ENCODE data around the gene CBLB. TPM values are rescaled to one million over a fixed set of nuclear protein-coding genes. Genes with fewer than 3 reads are reported as not detected.

Gene CBLB
- total RNA-seq, 4 donors from 2014 or later: 17.0 to 33.8 (median 23.0) TPM

GRCh38 chr3:105613120-105613519 lies 255.7 kb downstream of the CBLB start:
- intact Hi-C loops (cut with DNase I; ENCODE audit: low total_unique reads): no loop called here
- H3K4me3 ChIP-seq (ENCODE audit: low read depth, poor library complexity, severe bottlenecking): no peak overlapping the region
- TF ChIP-seq CTCF (IDR thresholded peaks at IDR 0.05) (no peak), POLR2A (IDR thresholded peaks at IDR 0.05) (no peak)
- DNase-seq (ENCODE audit: low spot score in 2 of 2): no peak
- WGBS, 2 donors: 54 to 59% methylated on average over 2 of the region's 2 CpGs

- WGBS, 2 donors: 50 to 61% methylated on average over 5 of the region's 5 CpGs
- H3K4me3 ChIP-seq (ENCODE audit: low read depth, poor library complexity, severe bottlenecking): no peak overlapping the region
- TF ChIP-seq POLR2A (IDR thresholded peaks at IDR 0.05) (no peak), CTCF (IDR thresholded peaks at IDR 0.05) (no peak)
- intact Hi-C loops (cut with DNase I; ENCODE audit: low total_unique reads): no loop called here
- DNase-seq (ENCODE audit: low spot score in 2 of 2): no peak
Measured at GRCh38 chr3:105611304-105612192, 257.3 kb downstream of the CBLB start.

GRCh38 chr3:105610473-105610872 lies 258.3 kb downstream of the CBLB start:
- TF ChIP-seq CTCF (IDR thresholded peaks at IDR 0.05): no peak
- TF ChIP-seq POLR2A (IDR thresholded peaks at IDR 0.05): no peak
- intact Hi-C loops (cut with DNase I; ENCODE audit: low total_unique reads): no loop called here

GRCh38 chr3:105608623-105609022 lies 260.2 kb downstream of the CBLB start:
- intact Hi-C loops (cut with DNase I; ENCODE audit: low total_unique reads): no loop called here
- WGBS, 2 donors: 70 to 82% methylated on average over 17 of the region's 17 CpGs
- no peak for DNase-seq (ENCODE audit: low spot score in 2 of 2)
- TF ChIP-seq CTCF (IDR thresholded peaks at IDR 0.05) (no peak), POLR2A (IDR thresholded peaks at IDR 0.05) (no peak)
- no peak overlapping the region for H3K4me3 ChIP-seq (ENCODE audit: low read depth, poor library complexity, severe bottlenecking)

More at GRCh38 chr3:105610473-105610872, 258.3 kb downstream of the CBLB start:
- 91 to 93% methylated on average over 4 of the region's 4 CpGs for WGBS, 2 donors
- no peak for DNase-seq (ENCODE audit: low spot score in 2 of 2)
- no peak overlapping the region for H3K4me3 ChIP-seq (ENCODE audit: low read depth, poor library complexity, severe bottlenecking)

- intact Hi-C loops (cut with DNase I; ENCODE audit: low total_unique reads): no loop called here
Measured at GRCh38 chr3:105606016-105606415, 262.8 kb downstream of the CBLB start.

More at GRCh38 chr3:105606016-105606415, 262.8 kb downstream of the CBLB start:
- DNase-seq (ENCODE audit: low spot score in 2 of 2): no peak
- no peak overlapping the region for H3K4me3 ChIP-seq (ENCODE audit: low read depth, poor library complexity, severe bottlenecking)
- TF ChIP-seq CTCF (IDR thresholded peaks at IDR 0.05) (no peak), POLR2A (IDR thresholded peaks at IDR 0.05) (no peak)
